GM10266 (cell line): Measurements from ENCODE around the gene ZMYND10.
A peak's percentile ranks its signal among the peaks of the same experiment; 100 is the strongest.

ENCODE experiments used
- DNase-seq: peaks from one replicate; pipeline ENCODE4 v3.0.0; 2012; ENCODE audit errors: extremely low spot score
- TF ChIP-seq, protein P1 (sequence below): IDR thresholded peaks from 2 replicates; pipeline ENCODE4 v1.5.1; 2012; ENCODE audit warnings: mild to moderate bottlenecking, low read depth; ENCODE audit not compliant: control insufficient read depth, insufficient read depth; ENCODE audit errors: missing control alignments

The ZMYND10 gene

DNA sequence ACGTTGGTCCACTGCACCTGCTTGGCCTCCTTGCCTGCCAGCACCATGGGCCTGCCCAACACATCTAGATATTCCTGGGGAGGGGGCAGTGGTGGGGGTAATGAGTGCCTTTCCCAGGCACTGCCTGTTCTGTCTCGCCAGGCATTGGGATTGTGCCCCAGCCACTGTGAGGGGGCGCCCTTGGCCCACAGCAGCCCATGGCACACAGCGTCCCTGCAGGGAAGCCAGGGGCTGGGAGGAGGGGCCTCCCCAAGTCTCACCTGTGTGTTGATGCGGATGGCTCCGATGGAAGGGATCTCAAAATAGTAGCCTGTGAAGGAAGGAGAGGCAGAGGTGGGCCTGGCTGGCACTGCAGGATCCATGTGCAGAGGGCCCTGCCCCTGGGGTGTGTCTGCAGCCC, 32.5 kb upstream of the ZMYND10 start:
- DNase-seq = no peak
- TF ChIP-seq, protein P1, sequence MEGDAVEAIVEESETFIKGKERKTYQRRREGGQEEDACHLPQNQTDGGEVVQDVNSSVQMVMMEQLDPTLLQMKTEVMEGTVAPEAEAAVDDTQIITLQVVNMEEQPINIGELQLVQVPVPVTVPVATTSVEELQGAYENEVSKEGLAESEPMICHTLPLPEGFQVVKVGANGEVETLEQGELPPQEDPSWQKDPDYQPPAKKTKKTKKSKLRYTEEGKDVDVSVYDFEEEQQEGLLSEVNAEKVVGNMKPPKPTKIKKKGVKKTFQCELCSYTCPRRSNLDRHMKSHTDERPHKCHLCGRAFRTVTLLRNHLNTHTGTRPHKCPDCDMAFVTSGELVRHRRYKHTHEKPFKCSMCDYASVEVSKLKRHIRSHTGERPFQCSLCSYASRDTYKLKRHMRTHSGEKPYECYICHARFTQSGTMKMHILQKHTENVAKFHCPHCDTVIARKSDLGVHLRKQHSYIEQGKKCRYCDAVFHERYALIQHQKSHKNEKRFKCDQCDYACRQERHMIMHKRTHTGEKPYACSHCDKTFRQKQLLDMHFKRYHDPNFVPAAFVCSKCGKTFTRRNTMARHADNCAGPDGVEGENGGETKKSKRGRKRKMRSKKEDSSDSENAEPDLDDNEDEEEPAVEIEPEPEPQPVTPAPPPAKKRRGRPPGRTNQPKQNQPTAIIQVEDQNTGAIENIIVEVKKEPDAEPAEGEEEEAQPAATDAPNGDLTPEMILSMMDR = no peak

DNA sequence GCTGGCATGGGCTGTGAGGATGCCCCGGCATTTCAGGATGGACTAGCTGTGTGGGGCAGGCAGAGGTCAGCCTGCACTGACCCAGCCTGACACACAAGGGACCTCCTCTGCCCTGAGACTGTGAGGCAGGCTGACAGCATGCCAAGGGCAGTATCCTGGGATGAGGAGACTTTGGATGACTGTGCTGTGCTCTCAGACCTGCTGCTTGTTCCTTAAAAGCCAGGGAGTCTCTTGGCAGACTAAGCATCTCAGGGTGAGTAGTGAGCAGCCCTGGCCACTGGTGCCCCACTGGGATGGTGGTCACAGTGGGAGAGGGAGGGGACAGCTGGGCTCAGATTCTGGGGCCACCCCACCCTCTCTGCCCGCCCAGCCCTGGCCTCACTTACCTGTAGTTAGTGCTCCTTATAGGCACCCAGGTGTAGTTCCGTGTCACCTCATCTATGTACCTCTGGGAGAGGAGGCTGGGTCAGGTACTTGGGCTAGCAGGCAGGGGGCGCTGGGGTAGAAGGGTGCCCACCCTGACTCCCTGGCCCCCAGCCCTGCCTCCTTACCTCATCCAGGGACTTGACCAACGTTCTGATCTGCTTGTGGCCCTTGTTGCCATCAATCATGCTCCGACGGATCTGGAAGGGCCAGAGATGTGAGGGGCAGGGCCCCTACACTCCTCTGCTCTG, 29.9 kb upstream of the ZMYND10 start:
- DNase-seq = no peak
- TF ChIP-seq, protein P1 = peak; percentile 31

DNA sequence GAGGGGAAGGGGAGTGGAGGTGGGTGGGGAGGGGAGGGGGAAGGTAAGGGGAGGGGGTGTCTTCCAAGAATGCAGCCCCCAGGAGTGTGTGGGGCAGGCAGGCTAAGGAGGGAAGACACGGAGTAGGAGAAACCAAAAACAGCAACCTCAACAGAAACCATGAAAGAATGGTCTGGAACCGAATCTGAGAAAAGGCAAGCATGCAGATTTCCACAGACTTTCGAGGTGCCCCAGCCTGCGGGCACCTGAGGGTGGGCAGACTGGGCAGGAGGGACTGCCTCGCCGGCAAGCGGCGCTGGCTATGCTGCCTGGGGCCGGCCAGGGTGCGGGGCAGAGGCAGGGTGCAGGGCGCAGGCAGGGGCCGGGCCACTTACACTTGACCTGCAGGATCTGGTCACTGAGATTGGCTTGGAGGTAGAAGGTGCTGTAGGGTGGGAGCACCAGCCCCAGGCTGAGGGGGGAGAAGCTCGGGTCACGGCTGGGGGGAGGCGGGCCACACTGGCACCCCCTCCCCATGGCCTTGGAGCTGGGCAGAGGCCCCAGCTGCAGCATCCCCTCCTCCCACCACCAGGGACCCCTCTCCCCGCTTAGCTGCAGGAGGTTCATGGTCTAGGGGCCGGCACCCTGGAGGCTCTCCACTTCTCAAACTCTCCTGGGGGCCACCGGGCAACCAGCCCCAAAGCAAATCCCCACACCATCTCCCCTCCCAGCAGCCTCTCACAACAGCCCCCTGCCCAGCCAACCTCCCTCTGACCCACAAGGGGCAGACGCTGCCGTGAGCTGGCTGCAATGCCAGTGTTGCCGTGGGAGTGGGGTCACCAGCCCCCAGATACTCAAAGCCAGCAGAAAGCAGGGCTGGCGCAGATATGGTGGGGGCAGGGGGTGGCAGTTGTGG, 29.1 kb upstream of the ZMYND10 start:
- TF ChIP-seq, protein P1 = no peak
- no peak for DNase-seq

DNA sequence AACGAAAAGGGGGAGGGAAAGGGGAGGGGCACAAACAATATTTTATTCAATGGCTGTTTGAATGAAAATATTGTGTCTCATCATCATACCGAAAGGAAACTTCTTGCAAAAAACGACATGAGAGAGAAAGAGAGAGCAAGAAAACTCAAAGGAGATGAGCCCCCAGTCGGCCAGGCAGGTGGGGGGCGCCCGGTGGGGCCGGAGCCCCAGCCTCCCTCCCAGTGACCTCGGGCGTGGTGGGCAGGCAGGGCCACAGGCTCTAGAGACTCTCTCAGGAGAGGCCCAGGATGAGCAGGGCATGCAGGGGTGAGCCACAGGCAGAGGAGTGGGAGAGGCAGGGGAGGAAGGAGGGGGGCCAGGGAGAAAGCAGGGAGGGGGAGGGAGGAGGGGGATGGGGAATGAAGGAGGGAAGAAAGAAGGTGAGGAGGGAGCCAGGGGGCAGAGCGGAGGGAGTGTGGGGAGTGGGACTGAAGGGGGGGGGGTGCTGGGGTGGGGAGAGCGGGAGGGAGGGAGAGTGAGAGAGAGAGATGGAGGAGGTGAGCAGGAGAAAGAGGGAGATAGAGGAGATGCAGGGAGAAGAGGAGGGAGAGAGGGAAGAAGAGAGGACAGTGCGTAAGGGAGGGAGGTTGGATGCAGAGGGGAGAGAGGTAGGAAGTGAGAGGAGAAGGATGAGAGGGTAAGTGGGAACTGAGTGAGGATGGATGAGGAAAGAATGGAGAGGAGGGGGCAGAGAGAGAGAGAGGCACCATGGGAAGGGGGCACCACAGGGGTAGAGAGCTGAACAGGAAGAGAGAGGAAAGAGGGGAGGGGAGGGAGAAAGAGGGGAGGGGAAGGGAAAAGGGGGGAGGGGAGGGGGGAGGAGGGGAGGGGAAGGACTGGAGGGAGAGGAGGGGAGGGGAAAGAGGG, 27.9 kb upstream of the ZMYND10 start:
- TF ChIP-seq, protein P1 = no peak
- no peak for DNase-seq

DNA sequence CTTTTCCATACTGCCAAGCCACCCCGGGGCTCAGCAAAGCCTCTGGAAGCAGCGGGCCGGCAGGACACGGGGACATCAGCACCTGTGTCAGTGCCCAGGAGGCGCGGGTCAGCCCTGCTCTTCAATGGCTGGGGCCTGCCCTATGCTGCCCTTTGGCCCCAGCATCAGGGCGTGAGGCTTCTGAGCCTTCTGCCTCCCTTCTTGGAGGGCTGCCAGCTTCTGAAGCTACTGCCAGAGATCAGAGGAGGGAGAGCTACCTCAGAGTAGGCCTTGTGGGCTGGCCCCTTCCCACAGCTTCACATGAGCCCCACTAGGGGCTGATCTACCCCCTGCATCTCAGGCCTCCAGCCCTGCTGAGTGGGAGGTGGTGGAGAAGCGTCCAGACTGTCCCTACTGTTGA, 26.8 kb upstream of the ZMYND10 start:
- DNase-seq = no peak
- TF ChIP-seq, protein P1 = no peak

DNA sequence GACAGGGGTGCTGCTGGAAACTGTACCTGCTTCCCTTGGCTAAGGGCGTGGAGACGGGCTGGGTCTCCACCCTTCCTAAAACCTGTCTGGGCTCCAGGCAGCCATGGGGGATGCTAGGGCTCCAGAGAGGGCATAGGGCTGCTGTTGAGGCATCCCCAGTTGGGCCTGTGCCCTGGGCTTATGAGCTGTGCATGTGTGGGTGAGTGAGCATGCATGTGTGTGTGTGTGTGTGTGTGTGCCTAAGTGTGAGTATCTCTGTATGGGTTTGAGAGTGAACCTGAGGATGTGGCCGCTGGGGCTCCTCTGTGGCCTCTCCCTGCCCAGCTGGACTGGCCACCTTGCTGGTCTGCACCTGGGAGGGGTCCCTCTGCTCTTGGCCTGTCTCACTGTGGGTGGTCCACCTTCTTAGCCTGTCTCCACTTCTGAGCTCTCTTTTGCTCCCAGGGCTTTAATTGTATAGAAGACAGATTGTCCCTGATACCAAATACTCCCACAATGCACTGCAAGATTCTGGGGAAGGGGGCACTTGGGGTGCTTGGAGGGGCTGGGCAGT, 25.7 kb upstream of the ZMYND10 start:
- DNase-seq = no peak
- TF ChIP-seq, protein P1 = no peak
